Fibroblast of lung (primary cell): ENCODE measurements around the gene C6orf52. TPM values are rescaled to one million over a fixed set of nuclear protein-coding genes. Genes with fewer than 3 reads are reported as not detected.
"Not testable (repeated sequence)": the region's sequence is repeated elsewhere in the genome, so short reads cannot be mapped to it uniquely, and the experiment has no call there.

Experiments
- DNase-seq, 2 donors: peaks; one replicate each; pipeline versions ENCODE4 v3.0.0 to v3.0.0-alpha.2; 2010; ENCODE audit warnings: low read depth in 2 of 2
- H2AFZ ChIP-seq: 2 replicates; pipeline ENCODE4 v1.5.1; 2012; ENCODE audit warnings: low read length, control low read depth, inconsistent platforms
- H3K27ac ChIP-seq: 2 replicates; pipeline ENCODE4 v1.5.1; 2011; ENCODE audit warnings: low read length, control low read depth; ENCODE audit not compliant: insufficient read depth
- H3K27me3 ChIP-seq: 2 replicates; pipeline ENCODE4 v1.5.1; 2011; ENCODE audit warnings: mild to moderate bottlenecking, low read length; ENCODE audit not compliant: control insufficient read depth, insufficient read depth
- H3K36me3 ChIP-seq: 2 replicates; pipeline ENCODE4 v1.5.1; 2011; ENCODE audit warnings: low read length; ENCODE audit not compliant: control insufficient read depth, insufficient read depth
- H3K4me1 ChIP-seq: 2 replicates; pipeline ENCODE4 v1.5.1; 2011; ENCODE audit warnings: low read length; ENCODE audit not compliant: control insufficient read depth, insufficient read depth; ENCODE audit errors: extremely low read depth
- H3K4me2 ChIP-seq: 2 replicates; pipeline ENCODE4 v1.5.1; 2011; ENCODE audit warnings: low read length, control low read depth; ENCODE audit not compliant: insufficient read depth; ENCODE audit errors: extremely low read depth
- H3K4me3 ChIP-seq, 4 experiments: fragments of 200-600 bp in 1 of 4; sonication (generic) in 1 of 4; replicated peaks in 1 of 4; 2 replicates each; pipeline ENCODE4 v1.5.1; 2011 to 2016; ENCODE audit warnings: low read length in 4 of 4, low read depth in 3 of 4, mild to moderate bottlenecking in 3 of 4, control low read depth in 2 of 4, inconsistent platforms in 1 of 4, mixed read lengths in 1 of 4; ENCODE audit not compliant: insufficient read depth in 1 of 4; ENCODE audit errors: control extremely low read depth in 1 of 4
- H3K79me2 ChIP-seq: 2 replicates; pipeline ENCODE4 v1.5.1; 2012; ENCODE audit warnings: mild to moderate bottlenecking, low read length, inconsistent platforms; ENCODE audit not compliant: control insufficient read depth, insufficient read depth
- H3K9ac ChIP-seq: 2 replicates; pipeline ENCODE4 v1.5.1; 2011; ENCODE audit warnings: mild to moderate bottlenecking, low read length, control low read depth; ENCODE audit not compliant: insufficient read depth
- H3K9me3 ChIP-seq: 2 replicates; pipeline ENCODE4 v1.5.1; 2012; ENCODE audit warnings: low read depth, low read length; ENCODE audit not compliant: control insufficient read depth, insufficient read depth
- H4K20me1 ChIP-seq: 2 replicates; pipeline ENCODE4 v1.5.1; 2011; ENCODE audit warnings: low read length; ENCODE audit not compliant: control insufficient read depth, insufficient read depth; ENCODE audit errors: extremely low read depth
- EZH2 ChIP-seq: IDR thresholded peaks from 2 replicates; pipeline ENCODE4 v1.5.1; 2012; ENCODE audit warnings: low read length, control low read depth, mild to moderate bottlenecking; ENCODE audit errors: missing control alignments
- polyA plus RNA-seq, 2 donors: library from polyadenylated mRNA; depleted of rRNA in 1 of 2; stranded (reverse) in 1 of 2; unstranded in 1 of 2; fragments of >200 nt; gene quantifications; 2 replicates each; pipeline ENCODE4 v1.2.1, GENCODE V29; 2011 to 2012; ENCODE audit warnings: missing spikeins in 1 of 2
- total RNA-seq: library from RNA; depleted of rRNA; stranded (reverse); fragments of >200 nt; gene quantifications from 2 replicates; pipeline ENCODE4 v1.2.1, GENCODE V29; 2014
- TF ChIP-seq, protein P1 (sequence below), 2 donors: IDR thresholded peaks in 1 of 2; conservative IDR thresholded peaks in 1 of 2; 1 replicate in 1 of 2; 2 replicates in 1 of 2; pipeline ENCODE4 v1.5.1; 2011 to 2012; ENCODE audit warnings: low read length in 2 of 2, control low read depth in 1 of 2, inconsistent platforms in 1 of 2, low read depth in 1 of 2, mild to moderate bottlenecking in 1 of 2

C6orf52 gene
- total and polyA plus RNA-seq, 2 donors (not counting 1 experiment from before 2014, with no cell fraction given): 0.26 to 0.33 TPM

DNA sequence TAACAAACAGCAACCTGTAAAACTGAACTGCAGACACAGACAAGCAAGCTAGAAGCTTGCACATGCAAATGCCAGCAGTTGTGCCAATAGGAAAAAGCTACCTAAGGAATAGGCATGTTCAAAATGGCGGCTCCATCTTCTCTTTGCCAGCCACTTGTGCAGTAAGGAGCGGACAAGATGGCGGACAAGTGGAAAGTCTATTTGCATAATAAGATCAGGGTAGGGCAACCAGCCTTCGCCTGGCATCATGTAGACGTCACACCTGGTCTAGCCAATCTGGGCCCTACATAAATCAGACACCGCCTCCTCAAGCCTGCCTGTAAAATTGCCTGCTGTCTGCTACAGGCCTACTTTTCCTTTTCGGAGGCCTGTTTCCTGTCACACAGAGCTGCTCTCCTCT is 18.0 kb downstream of the C6orf52 start:
- Histone ChIP-seq H3K36me3 (no peaks in the 10 kb centered on the region), H3K4me2 (no peak overlapping the region), H3K79me2 (no peaks in the 10 kb centered on the region), H3K9me3 (no peaks in the 10 kb centered on the region), H3K27me3 (no peaks in the 10 kb centered on the region), H2AFZ (no peak overlapping the region), H4K20me1 (no peaks in the 10 kb centered on the region), H3K4me3 (no peak overlapping the region), H3K27ac (no peak overlapping the region), H3K4me1 (no peaks in the 10 kb centered on the region), H3K9ac (no peak overlapping the region)
- TF ChIP-seq, protein P1, sequence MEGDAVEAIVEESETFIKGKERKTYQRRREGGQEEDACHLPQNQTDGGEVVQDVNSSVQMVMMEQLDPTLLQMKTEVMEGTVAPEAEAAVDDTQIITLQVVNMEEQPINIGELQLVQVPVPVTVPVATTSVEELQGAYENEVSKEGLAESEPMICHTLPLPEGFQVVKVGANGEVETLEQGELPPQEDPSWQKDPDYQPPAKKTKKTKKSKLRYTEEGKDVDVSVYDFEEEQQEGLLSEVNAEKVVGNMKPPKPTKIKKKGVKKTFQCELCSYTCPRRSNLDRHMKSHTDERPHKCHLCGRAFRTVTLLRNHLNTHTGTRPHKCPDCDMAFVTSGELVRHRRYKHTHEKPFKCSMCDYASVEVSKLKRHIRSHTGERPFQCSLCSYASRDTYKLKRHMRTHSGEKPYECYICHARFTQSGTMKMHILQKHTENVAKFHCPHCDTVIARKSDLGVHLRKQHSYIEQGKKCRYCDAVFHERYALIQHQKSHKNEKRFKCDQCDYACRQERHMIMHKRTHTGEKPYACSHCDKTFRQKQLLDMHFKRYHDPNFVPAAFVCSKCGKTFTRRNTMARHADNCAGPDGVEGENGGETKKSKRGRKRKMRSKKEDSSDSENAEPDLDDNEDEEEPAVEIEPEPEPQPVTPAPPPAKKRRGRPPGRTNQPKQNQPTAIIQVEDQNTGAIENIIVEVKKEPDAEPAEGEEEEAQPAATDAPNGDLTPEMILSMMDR (conservative IDR thresholded peaks at IDR 0.05 in 1 of 2, IDR thresholded peaks at IDR 0.05 in 1 of 2; ENCODE audit: low read depth in 1 of 2, low read length in 2 of 2): no peak
- TF ChIP-seq EZH2: no peak
- no peak for DNase-seq

DNA sequence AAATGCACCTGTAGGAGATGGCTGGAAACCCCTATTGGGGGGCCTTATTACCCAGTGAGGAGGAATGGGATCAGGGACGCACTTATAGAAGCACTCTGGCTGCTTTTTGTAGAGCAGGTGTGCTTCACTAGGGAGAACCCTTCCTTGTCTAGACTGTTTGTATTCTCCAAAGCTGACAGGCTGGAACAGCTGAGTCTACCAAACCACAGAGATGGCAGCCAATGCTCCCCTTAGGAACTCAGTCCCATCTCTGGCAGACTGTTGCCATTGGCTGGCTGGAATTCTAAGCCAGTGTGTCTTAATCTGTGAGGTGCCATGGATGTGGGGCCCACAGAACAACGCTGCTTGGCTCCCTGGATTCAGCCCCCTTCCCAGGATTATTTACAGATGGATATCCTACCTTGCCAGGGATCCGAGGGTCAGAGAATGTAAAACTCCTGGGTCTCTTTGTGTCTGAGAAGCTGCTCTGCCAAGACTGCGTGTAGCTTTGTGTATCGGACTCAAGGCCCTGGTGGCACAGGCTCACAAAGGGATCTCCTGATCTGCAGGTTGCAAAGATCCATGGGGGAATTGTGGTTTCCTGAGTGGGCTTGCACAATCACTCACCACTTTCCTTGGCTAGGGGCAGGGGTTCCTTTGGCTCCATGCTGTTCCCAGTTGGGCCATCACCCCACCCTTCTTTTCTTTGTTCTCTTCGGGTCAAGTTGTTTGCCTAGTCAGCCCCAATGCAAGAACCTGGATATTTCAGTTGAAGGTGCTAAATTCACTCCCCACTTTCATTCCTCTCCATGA is 26.1 kb downstream of the C6orf52 start:
- H3K27ac ChIP-seq: no peak overlapping the region
- TF ChIP-seq EZH2: no peak
- H3K79me2 ChIP-seq: no peaks in the 10 kb centered on the region
- H3K9ac ChIP-seq: no peak overlapping the region
- no peaks in the 10 kb centered on the region for H3K36me3 ChIP-seq
- no peaks in the 10 kb centered on the region for H3K4me1 ChIP-seq
- DNase-seq: no peak
- no peaks in the 10 kb centered on the region for H4K20me1 ChIP-seq
- H2AFZ ChIP-seq: no peak overlapping the region
- no peaks in the 10 kb centered on the region for H3K27me3 ChIP-seq
- H3K9me3 ChIP-seq: no peaks in the 10 kb centered on the region
- no peak overlapping the region for H3K4me3 ChIP-seq
- H3K4me2 ChIP-seq: no peak overlapping the region

DNA sequence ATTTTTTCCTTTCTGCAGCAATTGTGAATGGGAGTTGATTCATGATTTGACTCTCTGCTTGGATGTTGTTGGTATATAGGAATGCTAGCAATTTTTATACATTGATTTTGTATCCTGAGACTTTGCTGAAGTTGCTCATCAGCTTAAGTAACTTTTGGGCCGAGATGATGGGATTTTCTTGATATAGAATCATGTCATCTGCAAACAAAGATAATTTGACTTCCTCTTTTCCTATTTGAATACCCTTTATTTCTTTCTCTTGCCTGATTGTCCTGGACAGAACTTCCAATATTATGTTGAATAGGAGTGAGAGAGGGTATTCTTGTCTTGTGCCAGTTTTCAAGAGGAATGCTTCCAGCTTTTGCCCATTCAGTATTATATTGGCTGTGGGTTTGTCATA is 28.8 kb downstream of the C6orf52 start:
- H3K9ac ChIP-seq, DNase-seq, H4K20me1 ChIP-seq, H2AFZ ChIP-seq, H3K9me3 ChIP-seq, H3K4me3 ChIP-seq, H3K36me3 ChIP-seq, H3K27me3 ChIP-seq, H3K27ac ChIP-seq, H3K4me2 ChIP-seq, H3K4me1 ChIP-seq, H3K79me2 ChIP-seq: not testable (repeated sequence)

DNA sequence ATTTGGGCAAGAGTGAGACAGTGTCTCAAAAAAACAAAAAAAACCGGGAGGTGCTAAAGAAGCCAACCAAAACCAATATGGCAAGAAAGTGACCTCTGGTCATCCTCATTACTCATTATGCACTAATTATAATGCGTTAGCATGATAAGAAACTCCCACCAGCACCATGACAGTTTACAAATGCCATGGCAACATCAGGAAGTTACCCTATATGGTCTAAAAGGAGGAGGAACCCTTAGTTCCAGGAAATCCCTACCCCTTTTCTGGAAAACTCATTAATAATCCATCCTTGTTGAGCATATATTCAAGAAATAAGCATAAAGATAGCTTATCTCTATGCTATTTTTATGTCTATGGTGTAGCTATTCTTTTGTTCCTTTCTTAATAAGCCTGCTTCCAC is 31.7 kb downstream of the C6orf52 start:
- Histone ChIP-seq H3K4me1 (no peaks in the 10 kb centered on the region), H3K79me2 (no peaks in the 10 kb centered on the region), H4K20me1 (no peaks in the 10 kb centered on the region), H3K36me3 (no peaks in the 10 kb centered on the region), H2AFZ (no peak overlapping the region), H3K9ac (no peak overlapping the region), H3K4me3 (no peak overlapping the region), H3K27me3 (no peaks in the 10 kb centered on the region), H3K27ac (no peak overlapping the region), H3K9me3 (no peaks in the 10 kb centered on the region), H3K4me2 (no peak overlapping the region)
- no peak for TF ChIP-seq EZH2
- TF ChIP-seq, protein P1 (conservative IDR thresholded peaks at IDR 0.05 in 1 of 2, IDR thresholded peaks at IDR 0.05 in 1 of 2; ENCODE audit: low read depth in 1 of 2, low read length in 2 of 2): no peak
- DNase-seq: no peak
